ENCODE measurements around the gene GPR107. TPM values are rescaled to one million over a fixed set of nuclear protein-coding genes. Genes with fewer than 3 reads are reported as not detected.

Gene GPR107
- total RNA-seq, 1 experiment from 2014 or later: 20.0 TPM

- in situ Hi-C loops (cut with HindIII; ENCODE audit: low pct_unique_long_range_greater_than_20kb, low sequenced_read_pairs): no loop called here
- no peak for DNase-seq (ENCODE audit: low read depth)
Observed at GRCh38 chr9:130167927-130168326, 114.2 kb downstream of the GPR107 start.

- no peak for DNase-seq (ENCODE audit: low read depth)
- in situ Hi-C loops (cut with HindIII; ENCODE audit: low pct_unique_long_range_greater_than_20kb, low sequenced_read_pairs): no loop called here
Observed at GRCh38 chr9:130171226-130172148, 117.8 kb downstream of the GPR107 start.

GRCh38 chr9:130172161-130172857, 118.6 kb downstream of the GPR107 start, which contains the start of gene NCS1:
Gene NCS1, plus strand, starts transcription at chr9:130172404. Its CDS starts 260 bp downstream, at chr9:130172664.
- no peak for DNase-seq (ENCODE audit: low read depth)
- in situ Hi-C loops (cut with HindIII; ENCODE audit: low pct_unique_long_range_greater_than_20kb, low sequenced_read_pairs): no loop called here

DNA sequence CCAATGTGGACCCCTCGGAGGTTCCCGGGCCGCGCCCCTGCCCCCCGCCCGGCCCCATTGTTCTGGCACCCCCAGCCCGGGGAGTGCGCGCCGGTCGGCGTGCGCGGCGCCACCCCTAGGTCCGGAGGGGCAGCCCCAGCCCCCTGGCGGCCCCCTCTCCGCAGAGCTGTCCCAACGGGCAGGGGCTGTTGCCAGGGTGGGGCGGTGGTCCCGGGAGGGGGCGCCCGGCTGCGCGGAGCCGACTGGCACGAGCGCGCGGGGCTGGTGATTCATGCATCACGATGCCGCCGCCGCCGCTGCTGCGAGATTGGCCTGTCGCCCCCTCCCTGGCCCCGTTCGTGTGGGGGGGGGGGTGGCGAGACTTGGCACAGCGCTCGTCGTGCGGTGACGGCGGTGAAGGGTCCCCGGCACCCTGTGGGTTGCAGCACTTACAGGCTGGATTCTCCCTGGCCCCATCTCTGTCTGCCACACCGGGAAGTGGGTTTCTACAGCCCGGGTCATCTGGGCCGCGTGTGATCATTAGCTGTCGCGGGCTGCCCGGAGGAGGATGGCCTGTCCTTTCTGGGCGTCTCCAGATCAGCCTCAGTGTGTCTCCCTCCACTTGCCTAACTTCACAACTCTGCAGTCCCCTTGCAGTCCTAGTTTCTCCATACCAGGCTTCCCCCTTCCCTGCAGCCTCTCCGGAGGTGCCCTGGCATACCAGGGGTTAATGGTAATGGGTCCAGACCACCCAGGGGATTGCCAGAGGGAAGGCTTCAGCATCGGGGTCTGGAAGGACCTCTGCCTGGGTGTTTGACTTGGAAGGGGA, 119.4 kb downstream of the GPR107 start:
- in situ Hi-C loops (cut with HindIII; ENCODE audit: low pct_unique_long_range_greater_than_20kb, low sequenced_read_pairs): no loop called here
- peak; percentile 35 for DNase-seq (ENCODE audit: low read depth)

DNA sequence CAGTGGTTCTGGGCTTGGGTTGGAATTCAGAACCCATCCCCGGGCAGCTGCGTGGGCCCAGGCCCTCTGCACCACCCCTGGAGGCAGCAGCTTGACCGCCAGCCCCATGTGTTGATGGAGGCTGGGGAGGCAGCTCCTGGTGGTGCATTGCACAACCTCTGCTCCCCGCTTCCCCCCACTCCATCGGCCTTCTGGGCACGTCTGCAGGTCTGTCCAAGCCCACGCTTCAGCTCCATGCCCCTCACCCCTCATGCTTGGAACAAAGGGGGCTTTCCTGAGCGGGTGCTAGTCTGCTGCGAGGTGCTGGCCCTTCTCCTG, 119.9 kb downstream of the GPR107 start:
- no peak for DNase-seq (ENCODE audit: low read depth)
- in situ Hi-C loops (cut with HindIII; ENCODE audit: low pct_unique_long_range_greater_than_20kb, low sequenced_read_pairs): no loop called here

DNA sequence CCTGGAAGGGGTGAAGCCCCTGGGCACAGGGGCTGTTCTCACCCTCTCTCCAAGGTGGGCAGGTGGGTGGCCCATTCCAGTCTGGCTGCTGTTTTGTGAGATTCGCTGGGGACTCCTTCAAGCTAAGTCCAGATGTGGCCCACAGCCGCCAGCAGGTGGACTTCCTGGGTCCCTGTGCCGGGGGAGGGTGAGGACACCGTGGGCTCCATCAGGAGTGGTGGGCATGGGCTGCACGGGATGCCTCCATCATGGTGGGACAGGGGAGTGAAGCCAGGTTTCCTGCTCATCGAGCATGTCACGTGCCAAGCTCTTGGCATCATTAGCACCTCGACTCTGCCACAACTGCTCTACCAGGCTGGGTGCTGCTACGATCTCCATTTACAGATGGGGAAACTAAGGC, 120.3 kb downstream of the GPR107 start:
- DNase-seq (ENCODE audit: low read depth): no peak
- in situ Hi-C loops (cut with HindIII; ENCODE audit: low pct_unique_long_range_greater_than_20kb, low sequenced_read_pairs): no loop called here

GRCh38 chr9:130174920-130175321, 121.2 kb downstream of the GPR107 start:
- in situ Hi-C loops (cut with HindIII; ENCODE audit: low pct_unique_long_range_greater_than_20kb, low sequenced_read_pairs): no loop called here
- no peak for DNase-seq (ENCODE audit: low read depth)

- DNase-seq (ENCODE audit: low read depth): no peak
- in situ Hi-C loops (cut with HindIII; ENCODE audit: low pct_unique_long_range_greater_than_20kb, low sequenced_read_pairs): no loop called here
Observed at GRCh38 chr9:130175355-130175754, 121.6 kb downstream of the GPR107 start.

DNA sequence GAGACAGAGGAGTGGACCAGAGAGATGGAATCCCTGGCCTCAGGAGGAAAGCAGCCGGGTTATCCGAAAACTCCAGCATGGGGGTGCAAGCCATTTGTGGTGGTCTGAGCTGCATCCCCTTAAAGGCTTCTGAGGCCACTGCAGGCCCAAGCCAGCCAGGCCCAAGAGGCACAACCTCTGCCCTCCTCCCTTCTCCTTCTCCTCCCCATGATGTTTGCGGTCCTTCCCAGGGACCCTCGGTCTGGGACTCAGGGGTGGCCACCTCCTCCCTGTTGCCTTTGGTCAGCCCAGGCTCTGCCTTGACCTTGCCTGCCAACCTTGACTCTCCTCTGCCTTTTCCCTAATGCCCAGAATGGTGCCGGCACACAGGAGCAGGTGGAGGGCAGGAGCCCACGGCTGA, 123.1 kb downstream of the GPR107 start:
- in situ Hi-C loops (cut with HindIII; ENCODE audit: low pct_unique_long_range_greater_than_20kb, low sequenced_read_pairs): no loop called here
- no peak for DNase-seq (ENCODE audit: low read depth)

DNA sequence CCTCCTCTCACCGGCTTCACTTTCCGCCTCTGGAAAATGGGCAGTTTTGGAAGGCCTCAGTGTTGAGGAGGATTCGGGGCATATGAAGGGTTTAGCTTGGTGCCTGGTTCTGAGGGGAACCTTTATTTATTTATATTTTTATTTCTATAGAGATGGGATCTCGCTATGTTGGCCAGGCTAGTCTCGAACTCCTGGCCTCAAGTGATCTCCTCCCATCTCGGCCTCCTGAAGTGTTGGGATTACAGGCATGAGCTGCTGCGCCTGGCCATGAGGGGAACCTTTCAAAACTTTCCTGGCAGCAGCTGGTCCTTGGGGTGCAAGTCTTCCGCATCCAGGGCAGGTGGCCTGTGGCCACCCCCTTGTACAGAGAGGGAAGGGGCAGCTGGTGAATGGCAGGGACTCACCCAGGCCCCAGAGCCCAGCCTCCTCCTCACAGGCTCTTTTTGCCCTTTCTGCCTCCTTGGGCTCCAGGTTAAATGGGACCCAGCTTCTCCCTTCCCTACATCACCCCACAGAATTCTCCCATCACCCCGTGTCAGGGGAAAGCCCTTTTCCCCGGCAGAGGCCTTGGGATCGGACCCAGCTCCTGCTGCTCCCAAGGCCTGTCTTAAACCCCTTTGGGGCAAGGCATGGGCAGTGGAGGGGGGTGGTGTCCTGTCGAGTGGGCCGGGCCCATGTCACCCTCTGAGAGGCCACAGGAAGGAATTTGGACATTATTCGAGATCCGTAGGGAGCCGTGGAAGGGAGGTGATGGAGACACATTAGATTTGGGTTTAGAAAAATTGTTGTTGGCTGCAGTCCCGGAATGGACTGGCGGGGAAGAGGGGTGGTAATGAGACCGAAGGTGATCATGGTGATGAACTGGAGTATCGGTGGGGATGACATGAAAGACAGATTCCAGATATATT, 124.4 kb downstream of the GPR107 start:
- no peak for DNase-seq (ENCODE audit: low read depth)
- in situ Hi-C loops (cut with HindIII; ENCODE audit: low pct_unique_long_range_greater_than_20kb, low sequenced_read_pairs): no loop called here

DNA sequence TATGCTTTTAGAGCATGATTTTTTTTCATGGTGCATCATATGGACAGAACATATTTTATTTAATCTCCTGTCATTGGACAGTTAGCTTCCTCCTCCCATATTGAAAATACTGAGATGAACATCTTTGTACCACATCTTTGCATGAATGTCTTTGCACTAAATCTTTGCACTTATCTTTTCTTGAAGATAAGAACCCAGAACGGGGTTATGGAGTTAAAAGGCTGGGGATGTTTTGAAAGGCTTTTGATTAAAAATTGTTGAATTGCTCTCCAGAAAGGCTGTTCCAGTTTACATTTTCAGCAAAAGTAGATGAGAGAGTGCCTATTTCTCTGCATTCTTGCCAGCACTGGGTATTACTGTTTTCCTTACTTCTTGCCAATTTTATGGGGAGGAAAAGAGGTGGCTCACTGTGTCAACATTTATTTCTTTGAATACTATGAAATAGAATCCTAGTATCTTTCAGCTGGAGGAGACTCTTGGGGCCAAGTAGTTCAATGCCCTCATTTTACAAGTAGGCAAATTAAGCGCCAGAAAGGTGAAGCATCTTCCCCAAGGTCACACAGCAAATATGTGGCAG, 125.7 kb downstream of the GPR107 start:
- in situ Hi-C loops (cut with HindIII; ENCODE audit: low pct_unique_long_range_greater_than_20kb, low sequenced_read_pairs): no loop called here

DNA sequence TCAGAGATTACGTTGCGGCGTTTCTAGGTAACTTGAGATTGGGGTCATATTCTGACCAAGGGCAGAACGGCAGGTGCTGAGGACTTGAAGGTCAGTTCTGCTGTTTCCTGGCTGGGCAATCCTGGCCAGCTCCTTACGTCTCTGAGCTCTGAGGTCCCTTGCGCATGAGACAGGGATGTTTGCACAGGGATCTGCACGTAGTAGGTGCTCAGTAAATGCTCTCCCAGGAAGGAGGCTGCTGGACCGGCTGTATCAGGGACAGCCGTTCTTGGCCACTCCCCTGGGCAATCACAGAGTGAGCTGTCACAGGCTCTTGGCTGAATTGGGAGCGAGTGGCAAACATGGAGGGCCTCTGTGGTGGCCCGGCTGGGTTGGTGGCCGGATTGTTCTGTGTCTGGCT, 126.8 kb downstream of the GPR107 start:
- DNase-seq (ENCODE audit: low read depth): no peak
- in situ Hi-C loops (cut with HindIII; ENCODE audit: low pct_unique_long_range_greater_than_20kb, low sequenced_read_pairs): no loop called here

More for the DNA sequence above, 125.7 kb downstream of the GPR107 start:
- no peak for DNase-seq (ENCODE audit: low read depth)

- no peak for DNase-seq (ENCODE audit: low read depth)
- in situ Hi-C loops (cut with HindIII; ENCODE audit: low pct_unique_long_range_greater_than_20kb, low sequenced_read_pairs): no loop called here
Observed at GRCh38 chr9:130181678-130182380, 128.1 kb downstream of the GPR107 start.

DNA sequence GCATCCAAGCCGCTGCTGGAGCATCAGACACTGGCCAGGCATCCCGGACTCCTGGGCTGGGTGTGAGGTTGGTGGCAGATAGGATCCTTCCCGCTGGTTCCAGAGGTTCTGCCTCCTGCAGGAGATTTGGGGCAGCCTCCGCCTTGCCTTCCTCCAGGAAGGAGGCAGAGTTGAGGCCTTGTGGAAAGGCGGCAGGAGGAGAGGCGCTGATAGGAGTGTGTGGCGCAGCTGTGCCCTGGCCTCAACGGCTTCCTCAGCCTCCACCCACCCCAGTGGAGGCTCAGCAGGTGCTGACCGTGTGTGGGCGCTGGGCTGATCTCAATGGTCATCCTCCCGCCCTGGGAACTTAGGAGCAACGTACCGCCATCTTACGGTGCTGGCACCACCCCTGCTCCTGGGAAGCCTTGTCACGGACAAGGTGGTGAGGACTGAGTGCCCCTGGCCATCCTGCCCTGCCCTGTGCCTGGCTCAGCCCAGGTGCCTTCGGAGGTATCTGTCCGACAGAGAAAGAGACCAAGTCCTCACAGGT, 128.7 kb downstream of the GPR107 start:
- DNase-seq (ENCODE audit: low read depth): no peak
- in situ Hi-C loops (cut with HindIII; ENCODE audit: low pct_unique_long_range_greater_than_20kb, low sequenced_read_pairs): no loop called here

- peak; percentile 72 for DNase-seq (ENCODE audit: low read depth)
- in situ Hi-C loops (cut with HindIII; ENCODE audit: low pct_unique_long_range_greater_than_20kb, low sequenced_read_pairs): no loop called here
Observed at GRCh38 chr9:130183133-130183762, 129.5 kb downstream of the GPR107 start.

GRCh38 chr9:130185017-130185416, 131.3 kb downstream of the GPR107 start:
- in situ Hi-C loops (cut with HindIII; ENCODE audit: low pct_unique_long_range_greater_than_20kb, low sequenced_read_pairs): no loop called here
- no peak for DNase-seq (ENCODE audit: low read depth)
